Measurements from ENCODE around the gene BSPRY.

GRCh38 chr9:113315231-113315630 is 34.1 kb upstream of the BSPRY start:
- TF ChIP-seq, protein P1, sequence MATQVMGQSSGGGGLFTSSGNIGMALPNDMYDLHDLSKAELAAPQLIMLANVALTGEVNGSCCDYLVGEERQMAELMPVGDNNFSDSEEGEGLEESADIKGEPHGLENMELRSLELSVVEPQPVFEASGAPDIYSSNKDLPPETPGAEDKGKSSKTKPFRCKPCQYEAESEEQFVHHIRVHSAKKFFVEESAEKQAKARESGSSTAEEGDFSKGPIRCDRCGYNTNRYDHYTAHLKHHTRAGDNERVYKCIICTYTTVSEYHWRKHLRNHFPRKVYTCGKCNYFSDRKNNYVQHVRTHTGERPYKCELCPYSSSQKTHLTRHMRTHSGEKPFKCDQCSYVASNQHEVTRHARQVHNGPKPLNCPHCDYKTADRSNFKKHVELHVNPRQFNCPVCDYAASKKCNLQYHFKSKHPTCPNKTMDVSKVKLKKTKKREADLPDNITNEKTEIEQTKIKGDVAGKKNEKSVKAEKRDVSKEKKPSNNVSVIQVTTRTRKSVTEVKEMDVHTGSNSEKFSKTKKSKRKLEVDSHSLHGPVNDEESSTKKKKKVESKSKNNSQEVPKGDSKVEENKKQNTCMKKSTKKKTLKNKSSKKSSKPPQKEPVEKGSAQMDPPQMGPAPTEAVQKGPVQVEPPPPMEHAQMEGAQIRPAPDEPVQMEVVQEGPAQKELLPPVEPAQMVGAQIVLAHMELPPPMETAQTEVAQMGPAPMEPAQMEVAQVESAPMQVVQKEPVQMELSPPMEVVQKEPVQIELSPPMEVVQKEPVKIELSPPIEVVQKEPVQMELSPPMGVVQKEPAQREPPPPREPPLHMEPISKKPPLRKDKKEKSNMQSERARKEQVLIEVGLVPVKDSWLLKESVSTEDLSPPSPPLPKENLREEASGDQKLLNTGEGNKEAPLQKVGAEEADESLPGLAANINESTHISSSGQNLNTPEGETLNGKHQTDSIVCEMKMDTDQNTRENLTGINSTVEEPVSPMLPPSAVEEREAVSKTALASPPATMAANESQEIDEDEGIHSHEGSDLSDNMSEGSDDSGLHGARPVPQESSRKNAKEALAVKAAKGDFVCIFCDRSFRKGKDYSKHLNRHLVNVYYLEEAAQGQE (IDR thresholded peaks at IDR 0.05; ENCODE audit: insufficient replicate concordance, low read depth), result no peak
- no peak for TF ChIP-seq CTCF (IDR thresholded peaks at IDR 0.05; ENCODE audit: insufficient read depth, low read length)
- TF ChIP-seq GABPA (IDR thresholded peaks at IDR 0.05; ENCODE audit: low read depth), result no peak

Measured in HL-60 (cell line).